ENCODE measurements around the gene CBX2.
"Not testable (repeated sequence)": the region's sequence is repeated elsewhere in the genome, so short reads cannot be mapped to it uniquely, and the experiment has no call there.

CBX2 gene

GRCh38 chr17:79747508-79748294, 30.2 kb upstream of the CBX2 start:
- no peak for DNase-seq (ENCODE audit: low read depth, low spot score)
- Histone ChIP-seq H3K9ac (ENCODE audit: insufficient read length) (no peak overlapping the region), H3K27ac (no peak overlapping the region), H3K9me3 (ENCODE audit: low read depth, low read length) (no peaks in the 10 kb centered on the region), H3K36me3 (ENCODE audit: insufficient read depth, low read length) (no peaks in the 10 kb centered on the region), H3K4me3 (no peak overlapping the region)
- TF ChIP-seq POLR2AphosphoS5 (IDR thresholded peaks at IDR 0.05; ENCODE audit: borderline replicate concordance, low read depth, low read length): no peak
- TF ChIP-seq FOXP2 (optimal IDR thresholded peaks at IDR 0.05; ENCODE audit: control extremely low read depth, extremely low read length, insufficient read depth): no peak
- no peak for TF ChIP-seq EZH2 (IDR thresholded peaks at IDR 0.05)

- no peak overlapping the region for H3K4me3 ChIP-seq
- no peaks in the 10 kb centered on the region for H3K36me3 ChIP-seq (ENCODE audit: insufficient read depth, low read length)
- no peak for DNase-seq (ENCODE audit: low read depth, low spot score)
- no peak overlapping the region for H3K27ac ChIP-seq
- TF ChIP-seq POLR2AphosphoS5 (IDR thresholded peaks at IDR 0.05; ENCODE audit: borderline replicate concordance, low read depth, low read length) (no peak), FOXP2 (optimal IDR thresholded peaks at IDR 0.05; ENCODE audit: control extremely low read depth, extremely low read length, insufficient read depth) (no peak), EZH2 (IDR thresholded peaks at IDR 0.05) (no peak)
- H3K9ac ChIP-seq (ENCODE audit: insufficient read length): no peak overlapping the region
- no peaks in the 10 kb centered on the region for H3K9me3 ChIP-seq (ENCODE audit: low read depth, low read length)
Observed at GRCh38 chr17:79748295-79749099, 29.5 kb upstream of the CBX2 start.

GRCh38 chr17:79749156-79749815, 28.7 kb upstream of the CBX2 start:
- Histone ChIP-seq H3K9me3 (ENCODE audit: low read depth, low read length) (no peaks in the 10 kb centered on the region), H3K9ac (ENCODE audit: insufficient read length) (no peak overlapping the region), H3K27ac (peak overlapping the region; percentile 66), H3K4me3 (peak overlapping the region; percentile 48), H3K36me3 (ENCODE audit: insufficient read depth, low read length) (no peaks in the 10 kb centered on the region)
- TF ChIP-seq FOXP2 (optimal IDR thresholded peaks at IDR 0.05; ENCODE audit: control extremely low read depth, extremely low read length, insufficient read depth): no peak
- no peak for TF ChIP-seq POLR2AphosphoS5 (IDR thresholded peaks at IDR 0.05; ENCODE audit: borderline replicate concordance, low read depth, low read length)
- no peak for TF ChIP-seq EZH2 (IDR thresholded peaks at IDR 0.05)
- DNase-seq (ENCODE audit: low read depth, low spot score): no peak

- Histone ChIP-seq H3K27ac (peak overlapping the region; percentile 66), H3K4me3 (no peak overlapping the region), H3K36me3 (ENCODE audit: insufficient read depth, low read length) (no peaks in the 10 kb centered on the region), H3K9ac (ENCODE audit: insufficient read length) (no peak overlapping the region), H3K9me3 (ENCODE audit: low read depth, low read length) (no peaks in the 10 kb centered on the region)
- TF ChIP-seq FOXP2 (optimal IDR thresholded peaks at IDR 0.05; ENCODE audit: control extremely low read depth, extremely low read length, insufficient read depth): no peak
- no peak for TF ChIP-seq EZH2 (IDR thresholded peaks at IDR 0.05)
- no peak for TF ChIP-seq POLR2AphosphoS5 (IDR thresholded peaks at IDR 0.05; ENCODE audit: borderline replicate concordance, low read depth, low read length)
- no peak for DNase-seq (ENCODE audit: low read depth, low spot score)
Observed at GRCh38 chr17:79749958-79750357, 28.0 kb upstream of the CBX2 start.

- H3K9me3 ChIP-seq (ENCODE audit: low read depth, low read length): no peaks in the 10 kb centered on the region
- DNase-seq (ENCODE audit: low read depth, low spot score): no peak
- TF ChIP-seq POLR2AphosphoS5 (IDR thresholded peaks at IDR 0.05; ENCODE audit: borderline replicate concordance, low read depth, low read length) (no peak), EZH2 (IDR thresholded peaks at IDR 0.05) (no peak), FOXP2 (optimal IDR thresholded peaks at IDR 0.05; ENCODE audit: control extremely low read depth, extremely low read length, insufficient read depth) (no peak)
- no peaks in the 10 kb centered on the region for H3K36me3 ChIP-seq (ENCODE audit: insufficient read depth, low read length)
- H3K27ac ChIP-seq: no peak overlapping the region
- no peak overlapping the region for H3K9ac ChIP-seq (ENCODE audit: insufficient read length)
- H3K4me3 ChIP-seq: no peak overlapping the region
Observed at GRCh38 chr17:79750650-79751545, 27.1 kb upstream of the CBX2 start.

- H3K4me3 ChIP-seq: no peak overlapping the region
- TF ChIP-seq EZH2 (IDR thresholded peaks at IDR 0.05): no peak
- no peak for TF ChIP-seq FOXP2 (optimal IDR thresholded peaks at IDR 0.05; ENCODE audit: control extremely low read depth, extremely low read length, insufficient read depth)
- no peak for TF ChIP-seq POLR2AphosphoS5 (IDR thresholded peaks at IDR 0.05; ENCODE audit: borderline replicate concordance, low read depth, low read length)
- no peak overlapping the region for H3K27ac ChIP-seq
- no peak for DNase-seq (ENCODE audit: low read depth, low spot score)
- no peaks in the 10 kb centered on the region for H3K36me3 ChIP-seq (ENCODE audit: insufficient read depth, low read length)
- H3K9ac ChIP-seq (ENCODE audit: insufficient read length): no peak overlapping the region
- H3K9me3 ChIP-seq (ENCODE audit: low read depth, low read length): no peaks in the 10 kb centered on the region
Observed at GRCh38 chr17:79752175-79752574, 25.8 kb upstream of the CBX2 start.

GRCh38 chr17:79754370-79754769, 23.6 kb upstream of the CBX2 start:
- no peak overlapping the region for H3K9ac ChIP-seq (ENCODE audit: insufficient read length)
- TF ChIP-seq EZH2 (IDR thresholded peaks at IDR 0.05): no peak
- TF ChIP-seq FOXP2 (optimal IDR thresholded peaks at IDR 0.05; ENCODE audit: control extremely low read depth, extremely low read length, insufficient read depth): no peak
- no peak for TF ChIP-seq POLR2AphosphoS5 (IDR thresholded peaks at IDR 0.05; ENCODE audit: borderline replicate concordance, low read depth, low read length)

GRCh38 chr17:79754903-79755302, 23.0 kb upstream of the CBX2 start:
- H3K4me3 ChIP-seq; H3K36me3 ChIP-seq (ENCODE audit: insufficient read depth, low read length); DNase-seq (ENCODE audit: low read depth, low spot score); H3K9me3 ChIP-seq (ENCODE audit: low read depth, low read length); H3K27ac ChIP-seq; H3K9ac ChIP-seq (ENCODE audit: insufficient read length): not testable (repeated sequence)

More at GRCh38 chr17:79754370-79754769, 23.6 kb upstream of the CBX2 start:
- Histone ChIP-seq H3K27ac (no peak overlapping the region), H3K4me3 (no peak overlapping the region), H3K9me3 (ENCODE audit: low read depth, low read length) (no peaks in the 10 kb centered on the region), H3K36me3 (ENCODE audit: insufficient read depth, low read length) (no peaks in the 10 kb centered on the region)
- no peak for DNase-seq (ENCODE audit: low read depth, low spot score)
